ENCODE data around the gene ALKBH4.

DNA sequence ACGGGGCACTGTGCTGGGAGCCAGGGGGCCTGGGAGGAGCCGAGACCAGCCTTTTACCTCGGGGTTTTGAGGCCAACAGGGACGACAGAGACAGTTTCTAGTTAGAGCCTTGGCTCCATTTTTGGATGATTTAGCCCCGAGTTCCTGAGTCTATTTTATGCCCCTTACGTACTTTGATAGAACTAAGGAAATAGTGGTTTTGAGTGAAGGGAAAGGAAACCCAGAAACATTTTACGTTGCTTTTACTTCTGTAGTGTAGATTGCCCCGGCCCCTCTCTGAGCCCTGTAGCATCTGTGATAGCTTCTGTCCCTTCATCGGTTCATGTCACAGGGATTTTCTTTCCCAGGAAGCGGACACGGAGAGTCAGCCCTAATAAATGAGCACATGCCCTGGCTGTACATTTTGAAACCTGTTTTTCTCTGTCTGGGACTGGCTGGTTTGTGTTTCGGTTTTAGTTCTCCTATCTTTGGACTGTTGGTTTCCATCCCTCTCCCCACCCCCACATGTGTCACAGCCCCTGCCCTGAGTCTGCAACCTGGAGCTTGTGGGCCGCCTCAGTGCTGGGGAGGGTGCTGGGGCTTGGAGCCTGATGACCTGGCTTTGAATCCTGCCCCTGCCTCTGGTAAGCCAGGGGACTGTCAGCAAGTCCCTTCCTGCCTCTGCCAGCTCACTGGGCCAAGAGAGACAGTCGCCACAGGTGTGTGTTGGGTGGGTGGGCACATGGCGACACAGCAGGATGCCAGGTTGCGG, 38.2 kb downstream of the ALKBH4 start:
- TF ChIP-seq, protein P1, sequence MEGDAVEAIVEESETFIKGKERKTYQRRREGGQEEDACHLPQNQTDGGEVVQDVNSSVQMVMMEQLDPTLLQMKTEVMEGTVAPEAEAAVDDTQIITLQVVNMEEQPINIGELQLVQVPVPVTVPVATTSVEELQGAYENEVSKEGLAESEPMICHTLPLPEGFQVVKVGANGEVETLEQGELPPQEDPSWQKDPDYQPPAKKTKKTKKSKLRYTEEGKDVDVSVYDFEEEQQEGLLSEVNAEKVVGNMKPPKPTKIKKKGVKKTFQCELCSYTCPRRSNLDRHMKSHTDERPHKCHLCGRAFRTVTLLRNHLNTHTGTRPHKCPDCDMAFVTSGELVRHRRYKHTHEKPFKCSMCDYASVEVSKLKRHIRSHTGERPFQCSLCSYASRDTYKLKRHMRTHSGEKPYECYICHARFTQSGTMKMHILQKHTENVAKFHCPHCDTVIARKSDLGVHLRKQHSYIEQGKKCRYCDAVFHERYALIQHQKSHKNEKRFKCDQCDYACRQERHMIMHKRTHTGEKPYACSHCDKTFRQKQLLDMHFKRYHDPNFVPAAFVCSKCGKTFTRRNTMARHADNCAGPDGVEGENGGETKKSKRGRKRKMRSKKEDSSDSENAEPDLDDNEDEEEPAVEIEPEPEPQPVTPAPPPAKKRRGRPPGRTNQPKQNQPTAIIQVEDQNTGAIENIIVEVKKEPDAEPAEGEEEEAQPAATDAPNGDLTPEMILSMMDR (optimal IDR thresholded peaks at IDR 0.05 in 1 of 3, IDR thresholded peaks at IDR 0.05 in 1 of 3, conservative IDR thresholded peaks at IDR 0.05 in 1 of 3; ENCODE audit: extremely low read depth in 1 of 3, insufficient read depth in 2 of 3, low read length in 3 of 3) = no peak
- no peak for TF ChIP-seq EZH2 (IDR thresholded peaks at IDR 0.05; ENCODE audit: low read length)
